GM21528 (cell line): ENCODE measurements around the gene RFLNA.
"Not testable (repeated sequence)": the region's sequence is repeated elsewhere in the genome, so short reads cannot be mapped to it uniquely, and the experiment has no call there.

Experiments used
- ATAC-seq: cut with Tn5 transposase; IDR thresholded peaks from one replicate; pipeline ENCODE4 v1.9.1; 2021; ENCODE audit warnings: mild to moderate bottlenecking, moderate library complexity; ENCODE audit not compliant: unreplicated experiment, low FRiP score

The RFLNA gene

DNA sequence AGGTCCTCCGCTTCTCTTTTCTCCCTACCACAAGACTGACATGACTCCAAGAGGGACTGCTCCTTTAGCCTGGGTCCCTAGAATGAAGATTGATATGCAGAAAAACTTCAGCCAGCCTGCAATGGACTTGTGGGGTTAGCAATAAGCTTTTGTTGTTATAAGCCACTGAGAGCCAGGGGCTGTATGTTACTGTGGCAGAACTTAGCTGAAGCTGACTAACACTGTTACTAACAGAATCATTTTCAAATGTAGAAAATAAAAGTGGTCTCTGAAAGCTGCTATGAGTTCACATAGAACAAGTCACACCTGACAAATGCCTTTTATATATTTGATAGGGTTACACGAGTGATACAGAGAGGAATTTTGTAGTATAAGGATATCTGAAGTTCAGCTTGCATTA, 13.6 kb upstream of the RFLNA start:
- no peak for ATAC-seq

DNA sequence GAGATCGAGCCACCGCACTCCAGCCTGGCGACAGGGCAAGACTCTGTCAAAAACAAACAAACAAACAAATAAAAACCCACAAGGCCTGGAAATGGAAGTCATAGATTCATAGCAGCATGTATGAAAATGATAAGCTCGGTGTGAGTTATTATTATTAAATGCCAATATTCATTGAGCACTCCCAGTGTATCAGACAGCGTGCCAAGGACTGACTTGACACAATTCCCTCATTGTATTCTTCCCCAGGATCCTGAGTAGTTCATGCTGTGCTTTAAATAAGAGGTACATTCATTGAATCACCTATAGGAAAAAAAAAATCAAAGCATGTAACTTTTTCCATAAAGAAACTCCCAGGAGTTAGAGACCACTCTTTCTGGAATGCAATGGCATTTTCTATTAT, 12.6 kb upstream of the RFLNA start:
- ATAC-seq = no peak

DNA sequence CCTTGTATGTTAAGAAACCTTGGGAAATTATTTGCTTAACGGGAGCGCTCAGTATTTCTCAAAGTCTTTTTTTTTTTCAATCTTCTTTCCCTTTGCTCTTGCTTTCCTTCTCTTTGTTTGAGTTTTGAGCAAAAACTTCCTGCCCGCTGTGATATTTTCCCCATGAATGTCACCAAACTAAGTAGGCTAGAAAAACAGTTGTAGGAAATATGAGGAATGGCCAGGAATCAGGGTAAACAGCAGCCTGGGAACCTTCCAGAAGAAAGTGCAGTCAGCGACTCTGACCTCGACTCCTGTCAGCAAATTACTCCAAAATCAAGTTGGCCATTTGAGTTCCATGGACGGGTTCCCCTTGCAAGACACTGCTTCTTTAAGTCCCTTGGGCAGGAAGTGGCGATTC, 11.6 kb upstream of the RFLNA start:
- ATAC-seq = no peak

DNA sequence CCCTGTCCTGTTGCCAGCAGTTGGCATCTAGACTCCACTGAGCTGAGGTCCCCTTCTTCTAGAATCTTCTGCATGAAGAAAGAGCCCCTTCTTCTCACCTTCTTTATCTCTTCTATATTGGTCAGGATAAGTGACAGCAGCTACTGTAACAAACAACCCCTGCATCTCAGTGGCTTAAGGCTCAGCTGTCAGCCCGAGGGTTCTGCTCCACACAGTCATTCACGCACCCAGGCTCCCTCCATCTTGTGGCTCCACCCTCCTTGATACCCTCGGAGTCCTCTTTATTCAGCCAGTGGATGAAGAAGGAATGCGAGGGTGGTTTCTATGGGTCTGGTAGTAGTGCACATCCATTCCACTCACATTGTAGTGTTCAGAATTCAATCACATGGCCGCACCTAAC, 10.5 kb upstream of the RFLNA start:
- ATAC-seq = no peak

DNA sequence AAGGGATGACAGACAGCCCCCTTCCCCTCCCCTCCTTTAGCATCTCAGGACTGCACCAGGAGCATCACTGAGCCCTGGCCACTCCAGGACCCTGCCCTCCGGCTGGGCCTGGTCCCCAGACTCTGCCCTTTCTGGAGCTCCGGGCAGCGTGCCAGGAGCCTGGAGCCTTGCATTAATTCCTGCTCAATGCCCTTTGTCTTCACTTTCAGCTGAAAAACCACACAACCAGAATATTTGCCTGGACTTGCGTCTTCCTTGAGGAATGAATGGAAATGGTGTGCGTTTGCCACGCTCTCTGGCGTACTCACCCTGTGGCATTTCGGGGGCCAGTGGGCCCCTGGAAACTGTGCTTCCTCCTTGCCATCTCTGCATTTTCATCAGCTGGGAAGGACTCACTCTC, 8.5 kb upstream of the RFLNA start:
- ATAC-seq = no peak

GRCh38 chr12:124286971-124287370, 7.9 kb upstream of the RFLNA start:
- ATAC-seq = no peak

GRCh38 chr12:124289634-124290600, 5.0 kb upstream of the RFLNA start:
- no peak for ATAC-seq

GRCh38 chr12:124292385-124292784, 2.5 kb upstream of the RFLNA start:
- no peak for ATAC-seq

GRCh38 chr12:124293286-124294003, 1.4 kb upstream of the RFLNA start:
- no peak for ATAC-seq

- no peak for ATAC-seq
These were observed 652 bp downstream of the RFLNA start for GRCh38 chr12:124295431-124296058.

- ATAC-seq = no peak
These were observed 1.5 kb downstream of the RFLNA start for GRCh38 chr12:124296295-124296915.

DNA sequence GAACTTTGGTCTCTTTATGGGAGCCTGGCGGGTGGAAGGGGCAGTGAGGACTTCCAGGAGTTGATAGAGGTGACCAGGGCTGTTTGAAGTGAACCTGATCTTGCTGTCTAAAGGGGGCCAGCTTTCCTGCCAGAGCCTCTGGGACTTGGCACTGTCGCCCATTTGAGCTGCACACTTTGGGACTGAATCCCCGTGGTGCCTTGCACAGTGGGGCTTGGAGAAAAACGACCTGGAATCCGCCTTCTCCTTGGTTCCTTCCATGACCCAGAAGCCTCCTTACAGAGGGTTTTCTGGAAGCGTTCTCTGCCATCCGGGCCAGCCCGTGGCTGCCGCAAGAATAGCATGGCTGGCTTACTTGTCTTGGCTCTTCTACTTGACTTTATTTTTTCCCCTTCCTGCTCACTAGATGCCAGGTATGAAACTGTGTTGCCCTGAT, 2.0 kb downstream of the RFLNA start:
- ATAC-seq = no peak

- ATAC-seq = no peak
These were observed 2.5 kb downstream of the RFLNA start for GRCh38 chr12:124297389-124297788.

- ATAC-seq = no peak
These were observed 3.0 kb downstream of the RFLNA start for GRCh38 chr12:124297856-124298255.

DNA sequence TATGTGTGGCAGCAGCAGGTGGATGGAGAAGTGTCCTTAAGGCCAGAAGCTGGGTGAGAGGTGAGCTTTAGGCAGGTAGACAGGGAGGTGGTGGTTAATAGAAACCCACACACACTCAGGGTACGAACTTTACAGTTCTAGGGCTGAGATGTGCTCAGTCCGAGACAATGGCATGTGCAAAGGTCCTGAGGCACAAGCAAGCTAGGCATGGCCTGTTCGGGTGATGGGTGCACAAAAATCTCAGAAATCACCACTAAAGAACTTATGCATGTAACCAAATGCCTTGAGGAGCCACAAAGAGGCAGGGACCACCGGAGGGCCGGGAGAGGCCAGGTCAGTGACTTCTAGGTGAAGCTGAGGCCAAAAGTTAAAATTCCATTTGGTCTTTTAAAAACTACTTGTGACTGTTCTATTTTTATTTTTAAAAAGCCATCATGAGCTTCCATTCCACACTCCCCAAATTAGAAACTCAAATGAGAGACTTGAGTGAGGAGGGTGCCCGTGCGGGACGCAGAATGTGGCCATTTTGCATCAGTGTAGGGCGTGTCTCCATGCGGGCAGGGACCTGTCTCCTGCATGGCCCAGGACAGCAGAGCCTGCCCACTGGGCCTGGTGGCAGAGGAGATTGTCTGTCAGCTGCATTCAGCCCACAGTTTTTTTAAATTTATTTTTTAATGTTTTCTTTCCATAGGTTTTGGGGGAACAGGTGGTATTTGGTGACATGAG, 4.0 kb downstream of the RFLNA start:
- ATAC-seq = no peak

DNA sequence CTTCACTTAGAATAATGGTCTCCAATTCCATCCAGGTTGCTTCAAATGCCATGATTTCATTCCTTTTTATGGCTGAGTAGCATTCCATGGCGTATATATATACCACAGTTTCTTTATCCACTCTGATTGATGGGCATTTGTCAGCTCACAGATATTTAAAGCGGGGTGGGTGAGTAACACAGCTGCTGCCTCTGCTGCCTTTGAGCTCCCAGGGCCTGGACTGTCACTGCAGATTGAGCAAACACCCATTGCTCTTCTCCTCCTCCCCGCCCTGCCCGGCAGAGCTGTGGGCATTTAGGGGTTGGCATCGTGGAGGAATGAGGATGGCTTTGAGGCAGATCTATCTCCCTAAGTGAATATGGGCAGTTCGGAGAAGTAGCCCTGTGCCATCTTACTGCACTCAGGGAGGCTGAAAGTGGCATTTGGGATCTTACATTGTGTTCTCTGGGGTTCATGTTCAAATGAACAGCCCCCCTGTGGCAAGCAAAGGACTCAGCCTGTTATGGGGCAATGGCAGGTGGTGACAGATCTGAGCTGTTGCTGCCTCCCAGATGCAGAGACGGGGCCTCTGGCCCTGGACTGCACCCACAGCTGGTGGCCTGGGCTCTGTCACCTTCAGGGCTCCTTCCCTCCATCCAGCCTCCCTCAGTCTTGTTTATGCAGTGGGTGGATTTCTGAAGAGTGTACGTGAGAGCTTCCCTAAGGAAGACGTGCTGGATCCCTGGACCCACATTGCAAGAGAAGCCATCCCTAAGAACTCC, 4.9 kb downstream of the RFLNA start:
- no peak for ATAC-seq

DNA sequence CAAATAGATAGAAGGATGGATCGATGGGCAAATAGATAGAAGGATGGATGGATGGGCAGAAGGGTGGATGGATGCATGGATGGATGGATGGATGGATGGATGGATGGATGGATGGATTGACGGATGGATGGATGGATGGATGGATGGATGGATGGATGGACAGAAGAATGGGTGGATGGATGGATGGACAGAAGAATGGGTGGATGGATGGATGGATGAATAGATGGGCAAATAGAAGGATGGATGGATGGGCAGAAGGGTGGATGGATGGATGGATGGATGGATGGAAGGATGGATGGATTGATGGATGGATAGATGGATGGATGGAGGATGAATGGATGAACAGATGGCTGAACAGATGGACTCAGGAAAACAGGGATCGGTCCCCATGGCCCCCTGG, 5.8 kb downstream of the RFLNA start:
- ATAC-seq = not testable (repeated sequence)

GRCh38 chr12:124301084-124301654, 6.3 kb downstream of the RFLNA start:
- no peak for ATAC-seq

DNA sequence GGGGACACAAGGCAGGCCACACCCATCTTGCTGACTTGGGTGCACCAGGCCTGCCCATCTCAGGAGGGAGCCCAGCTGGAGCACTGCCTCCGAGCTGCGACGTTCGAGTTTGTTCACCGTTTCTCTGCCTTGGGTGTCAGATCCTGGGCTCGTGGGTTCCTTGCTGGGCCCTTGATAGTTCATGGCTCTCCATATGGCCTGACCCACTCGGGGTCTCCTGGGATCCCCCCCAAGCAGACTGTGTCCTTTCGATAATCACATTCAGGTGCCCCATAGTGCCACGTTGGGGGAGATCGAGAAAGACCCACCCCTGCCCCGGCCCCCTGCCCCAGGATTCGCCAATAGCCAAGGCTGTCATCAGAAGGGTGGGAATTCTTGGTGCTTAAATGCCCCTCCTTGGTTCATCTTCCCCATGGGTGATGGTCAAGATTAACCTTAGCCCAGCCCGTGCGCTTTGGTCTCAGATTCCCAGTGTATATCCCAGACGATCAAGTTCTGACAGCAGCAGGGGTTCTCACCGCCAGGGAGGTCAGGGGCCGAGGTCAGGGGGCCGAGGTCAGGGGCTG, 7.4 kb downstream of the RFLNA start:
- no peak for ATAC-seq
